ENCODE data around the gene SMIM24. TPM values are rescaled to one million over a fixed set of nuclear protein-coding genes. Genes with fewer than 3 reads are reported as not detected.

The SMIM24 gene
- total and polyA plus RNA-seq, 9 of the 15 experiments (the other 6 are each of a cell fraction or from before 2014, with no cell fraction given), result 0.45 to 12.3 (median 1.4) TPM; not detected in 1

DNA sequence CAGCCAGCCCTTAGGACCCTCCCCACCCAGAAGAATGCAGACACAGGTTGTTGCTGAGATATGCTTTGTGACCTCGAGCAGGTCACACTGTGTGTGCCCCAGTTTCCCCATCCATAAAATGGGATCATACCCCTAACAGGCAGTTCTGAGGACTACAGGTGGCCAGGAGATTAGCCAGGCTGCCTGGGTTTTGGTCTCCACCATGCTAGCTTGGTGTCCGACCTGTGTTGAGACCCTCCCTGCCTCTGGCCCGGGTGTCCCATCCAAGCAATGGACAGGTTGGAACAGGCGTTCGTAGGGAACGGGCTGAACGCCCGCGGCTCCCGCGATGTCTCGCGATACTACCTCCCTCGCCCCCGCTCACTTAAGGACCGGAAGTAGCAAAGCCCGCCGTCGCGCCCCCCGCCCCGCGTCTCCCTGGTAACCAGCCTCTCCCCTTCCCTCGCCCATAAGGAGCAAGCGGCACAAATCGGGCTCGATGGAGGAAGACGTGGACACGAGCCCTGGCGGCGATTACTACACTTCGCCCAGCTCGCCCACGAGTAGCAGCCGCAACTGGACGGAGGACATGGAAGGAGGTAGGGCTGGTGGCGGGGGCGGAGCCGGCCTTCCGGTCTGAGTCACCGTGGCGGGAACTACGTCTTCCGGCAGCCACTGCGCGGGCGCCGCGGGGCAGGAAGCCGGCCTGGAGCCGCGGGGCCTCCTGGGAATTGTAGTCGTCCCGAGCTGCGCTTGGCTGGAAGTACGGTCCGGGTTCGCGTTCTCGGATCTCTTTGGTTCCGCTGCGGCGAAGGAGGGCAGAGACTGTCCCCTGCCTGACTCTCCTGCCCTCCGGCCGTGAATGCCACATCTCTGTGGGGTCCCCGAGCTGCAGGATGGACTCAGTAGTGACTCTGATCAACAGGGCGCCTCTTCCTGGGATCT lies 45.4 kb downstream of the SMIM24 start (continued):
- TF ChIP-seq, protein P1, sequence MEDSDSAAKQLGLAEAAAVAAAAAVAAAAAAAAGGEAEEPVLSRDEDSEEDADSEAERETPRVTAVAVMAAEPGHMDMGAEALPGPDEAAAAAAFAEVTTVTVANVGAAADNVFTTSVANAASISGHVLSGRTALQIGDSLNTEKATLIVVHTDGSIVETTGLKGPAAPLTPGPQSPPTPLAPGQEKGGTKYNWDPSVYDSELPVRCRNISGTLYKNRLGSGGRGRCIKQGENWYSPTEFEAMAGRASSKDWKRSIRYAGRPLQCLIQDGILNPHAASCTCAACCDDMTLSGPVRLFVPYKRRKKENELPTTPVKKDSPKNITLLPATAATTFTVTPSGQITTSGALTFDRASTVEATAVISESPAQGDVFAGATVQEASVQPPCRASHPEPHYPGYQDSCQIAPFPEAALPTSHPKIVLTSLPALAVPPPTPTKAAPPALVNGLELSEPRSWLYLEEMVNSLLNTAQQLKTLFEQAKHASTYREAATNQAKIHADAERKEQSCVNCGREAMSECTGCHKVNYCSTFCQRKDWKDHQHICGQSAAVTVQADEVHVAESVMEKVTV (CRISPR knock-in tag; IDR thresholded peaks at IDR 0.05), result no peak
- TF ChIP-seq LARP7 (IDR thresholded peaks at IDR 0.05) (no peak), FOXK1 (CRISPR knock-in tag; IDR thresholded peaks at IDR 0.05; ENCODE audit: borderline replicate concordance) (0 out of 2 replicates have a peak, but pooled peaks have one; percentile 52), HDAC3 (IDR thresholded peaks at IDR 0.05; ENCODE audit: borderline replicate concordance, partially characterized antibody) (no peak)
- TF ChIP-seq, protein P2, sequence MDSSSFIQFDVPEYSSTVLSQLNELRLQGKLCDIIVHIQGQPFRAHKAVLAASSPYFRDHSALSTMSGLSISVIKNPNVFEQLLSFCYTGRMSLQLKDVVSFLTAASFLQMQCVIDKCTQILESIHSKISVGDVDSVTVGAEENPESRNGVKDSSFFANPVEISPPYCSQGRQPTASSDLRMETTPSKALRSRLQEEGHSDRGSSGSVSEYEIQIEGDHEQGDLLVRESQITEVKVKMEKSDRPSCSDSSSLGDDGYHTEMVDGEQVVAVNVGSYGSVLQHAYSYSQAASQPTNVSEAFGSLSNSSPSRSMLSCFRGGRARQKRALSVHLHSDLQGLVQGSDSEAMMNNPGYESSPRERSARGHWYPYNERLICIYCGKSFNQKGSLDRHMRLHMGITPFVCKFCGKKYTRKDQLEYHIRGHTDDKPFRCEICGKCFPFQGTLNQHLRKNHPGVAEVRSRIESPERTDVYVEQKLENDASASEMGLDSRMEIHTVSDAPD (CRISPR knock-in tag; IDR thresholded peaks at IDR 0.05), result no peak
- TF ChIP-seq, protein P3, sequence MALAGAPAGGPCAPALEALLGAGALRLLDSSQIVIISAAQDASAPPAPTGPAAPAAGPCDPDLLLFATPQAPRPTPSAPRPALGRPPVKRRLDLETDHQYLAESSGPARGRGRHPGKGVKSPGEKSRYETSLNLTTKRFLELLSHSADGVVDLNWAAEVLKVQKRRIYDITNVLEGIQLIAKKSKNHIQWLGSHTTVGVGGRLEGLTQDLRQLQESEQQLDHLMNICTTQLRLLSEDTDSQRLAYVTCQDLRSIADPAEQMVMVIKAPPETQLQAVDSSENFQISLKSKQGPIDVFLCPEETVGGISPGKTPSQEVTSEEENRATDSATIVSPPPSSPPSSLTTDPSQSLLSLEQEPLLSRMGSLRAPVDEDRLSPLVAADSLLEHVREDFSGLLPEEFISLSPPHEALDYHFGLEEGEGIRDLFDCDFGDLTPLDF (CRISPR knock-in tag; IDR thresholded peaks at IDR 0.05), result peak; percentile 86
- TF ChIP-seq, protein P4, sequence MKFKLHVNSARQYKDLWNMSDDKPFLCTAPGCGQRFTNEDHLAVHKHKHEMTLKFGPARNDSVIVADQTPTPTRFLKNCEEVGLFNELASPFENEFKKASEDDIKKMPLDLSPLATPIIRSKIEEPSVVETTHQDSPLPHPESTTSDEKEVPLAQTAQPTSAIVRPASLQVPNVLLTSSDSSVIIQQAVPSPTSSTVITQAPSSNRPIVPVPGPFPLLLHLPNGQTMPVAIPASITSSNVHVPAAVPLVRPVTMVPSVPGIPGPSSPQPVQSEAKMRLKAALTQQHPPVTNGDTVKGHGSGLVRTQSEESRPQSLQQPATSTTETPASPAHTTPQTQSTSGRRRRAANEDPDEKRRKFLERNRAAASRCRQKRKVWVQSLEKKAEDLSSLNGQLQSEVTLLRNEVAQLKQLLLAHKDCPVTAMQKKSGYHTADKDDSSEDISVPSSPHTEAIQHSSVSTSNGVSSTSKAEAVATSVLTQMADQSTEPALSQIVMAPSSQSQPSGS (CRISPR knock-in tag; IDR thresholded peaks at IDR 0.05), result no peak
- TF ChIP-seq, protein P5, sequence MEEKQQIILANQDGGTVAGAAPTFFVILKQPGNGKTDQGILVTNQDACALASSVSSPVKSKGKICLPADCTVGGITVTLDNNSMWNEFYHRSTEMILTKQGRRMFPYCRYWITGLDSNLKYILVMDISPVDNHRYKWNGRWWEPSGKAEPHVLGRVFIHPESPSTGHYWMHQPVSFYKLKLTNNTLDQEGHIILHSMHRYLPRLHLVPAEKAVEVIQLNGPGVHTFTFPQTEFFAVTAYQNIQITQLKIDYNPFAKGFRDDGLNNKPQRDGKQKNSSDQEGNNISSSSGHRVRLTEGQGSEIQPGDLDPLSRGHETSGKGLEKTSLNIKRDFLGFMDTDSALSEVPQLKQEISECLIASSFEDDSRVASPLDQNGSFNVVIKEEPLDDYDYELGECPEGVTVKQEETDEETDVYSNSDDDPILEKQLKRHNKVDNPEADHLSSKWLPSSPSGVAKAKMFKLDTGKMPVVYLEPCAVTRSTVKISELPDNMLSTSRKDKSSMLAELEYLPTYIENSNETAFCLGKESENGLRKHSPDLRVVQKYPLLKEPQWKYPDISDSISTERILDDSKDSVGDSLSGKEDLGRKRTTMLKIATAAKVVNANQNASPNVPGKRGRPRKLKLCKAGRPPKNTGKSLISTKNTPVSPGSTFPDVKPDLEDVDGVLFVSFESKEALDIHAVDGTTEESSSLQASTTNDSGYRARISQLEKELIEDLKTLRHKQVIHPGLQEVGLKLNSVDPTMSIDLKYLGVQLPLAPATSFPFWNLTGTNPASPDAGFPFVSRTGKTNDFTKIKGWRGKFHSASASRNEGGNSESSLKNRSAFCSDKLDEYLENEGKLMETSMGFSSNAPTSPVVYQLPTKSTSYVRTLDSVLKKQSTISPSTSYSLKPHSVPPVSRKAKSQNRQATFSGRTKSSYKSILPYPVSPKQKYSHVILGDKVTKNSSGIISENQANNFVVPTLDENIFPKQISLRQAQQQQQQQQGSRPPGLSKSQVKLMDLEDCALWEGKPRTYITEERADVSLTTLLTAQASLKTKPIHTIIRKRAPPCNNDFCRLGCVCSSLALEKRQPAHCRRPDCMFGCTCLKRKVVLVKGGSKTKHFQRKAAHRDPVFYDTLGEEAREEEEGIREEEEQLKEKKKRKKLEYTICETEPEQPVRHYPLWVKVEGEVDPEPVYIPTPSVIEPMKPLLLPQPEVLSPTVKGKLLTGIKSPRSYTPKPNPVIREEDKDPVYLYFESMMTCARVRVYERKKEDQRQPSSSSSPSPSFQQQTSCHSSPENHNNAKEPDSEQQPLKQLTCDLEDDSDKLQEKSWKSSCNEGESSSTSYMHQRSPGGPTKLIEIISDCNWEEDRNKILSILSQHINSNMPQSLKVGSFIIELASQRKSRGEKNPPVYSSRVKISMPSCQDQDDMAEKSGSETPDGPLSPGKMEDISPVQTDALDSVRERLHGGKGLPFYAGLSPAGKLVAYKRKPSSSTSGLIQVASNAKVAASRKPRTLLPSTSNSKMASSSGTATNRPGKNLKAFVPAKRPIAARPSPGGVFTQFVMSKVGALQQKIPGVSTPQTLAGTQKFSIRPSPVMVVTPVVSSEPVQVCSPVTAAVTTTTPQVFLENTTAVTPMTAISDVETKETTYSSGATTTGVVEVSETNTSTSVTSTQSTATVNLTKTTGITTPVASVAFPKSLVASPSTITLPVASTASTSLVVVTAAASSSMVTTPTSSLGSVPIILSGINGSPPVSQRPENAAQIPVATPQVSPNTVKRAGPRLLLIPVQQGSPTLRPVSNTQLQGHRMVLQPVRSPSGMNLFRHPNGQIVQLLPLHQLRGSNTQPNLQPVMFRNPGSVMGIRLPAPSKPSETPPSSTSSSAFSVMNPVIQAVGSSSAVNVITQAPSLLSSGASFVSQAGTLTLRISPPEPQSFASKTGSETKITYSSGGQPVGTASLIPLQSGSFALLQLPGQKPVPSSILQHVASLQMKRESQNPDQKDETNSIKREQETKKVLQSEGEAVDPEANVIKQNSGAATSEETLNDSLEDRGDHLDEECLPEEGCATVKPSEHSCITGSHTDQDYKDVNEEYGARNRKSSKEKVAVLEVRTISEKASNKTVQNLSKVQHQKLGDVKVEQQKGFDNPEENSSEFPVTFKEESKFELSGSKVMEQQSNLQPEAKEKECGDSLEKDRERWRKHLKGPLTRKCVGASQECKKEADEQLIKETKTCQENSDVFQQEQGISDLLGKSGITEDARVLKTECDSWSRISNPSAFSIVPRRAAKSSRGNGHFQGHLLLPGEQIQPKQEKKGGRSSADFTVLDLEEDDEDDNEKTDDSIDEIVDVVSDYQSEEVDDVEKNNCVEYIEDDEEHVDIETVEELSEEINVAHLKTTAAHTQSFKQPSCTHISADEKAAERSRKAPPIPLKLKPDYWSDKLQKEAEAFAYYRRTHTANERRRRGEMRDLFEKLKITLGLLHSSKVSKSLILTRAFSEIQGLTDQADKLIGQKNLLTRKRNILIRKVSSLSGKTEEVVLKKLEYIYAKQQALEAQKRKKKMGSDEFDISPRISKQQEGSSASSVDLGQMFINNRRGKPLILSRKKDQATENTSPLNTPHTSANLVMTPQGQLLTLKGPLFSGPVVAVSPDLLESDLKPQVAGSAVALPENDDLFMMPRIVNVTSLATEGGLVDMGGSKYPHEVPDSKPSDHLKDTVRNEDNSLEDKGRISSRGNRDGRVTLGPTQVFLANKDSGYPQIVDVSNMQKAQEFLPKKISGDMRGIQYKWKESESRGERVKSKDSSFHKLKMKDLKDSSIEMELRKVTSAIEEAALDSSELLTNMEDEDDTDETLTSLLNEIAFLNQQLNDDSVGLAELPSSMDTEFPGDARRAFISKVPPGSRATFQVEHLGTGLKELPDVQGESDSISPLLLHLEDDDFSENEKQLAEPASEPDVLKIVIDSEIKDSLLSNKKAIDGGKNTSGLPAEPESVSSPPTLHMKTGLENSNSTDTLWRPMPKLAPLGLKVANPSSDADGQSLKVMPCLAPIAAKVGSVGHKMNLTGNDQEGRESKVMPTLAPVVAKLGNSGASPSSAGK (IDR thresholded peaks at IDR 0.05), result no peak; the same call in none of the 2 replicates
